Thoracic aorta (tissue), 2 donors: ENCODE data around the gene NELL1. TPM values are rescaled to one million over a fixed set of nuclear protein-coding genes. Genes with fewer than 3 reads are reported as not detected.

ENCODE experiments used
- ATAC-seq: fragments of 150-250 bp; one replicate; pipeline ENCODE4 v1.8.0; 2017; ENCODE audit warnings: low read depth; ENCODE audit not compliant: insufficient number of reproducible peaks, low FRiP score
- DNase-seq: peaks from one replicate; pipeline ENCODE4 v3.0.0-alpha.2; 2020; ENCODE audit warnings: low spot score
- H3K27ac ChIP-seq, 2 donors: fragments of 200-600 bp; sonication (generic); 1 replicate in 1 of 2; 2 replicates in 1 of 2; pipeline ENCODE4 v1.5.1; 2016; ENCODE audit warnings: mild to moderate bottlenecking in 2 of 2, moderate library complexity in 2 of 2
- H3K27me3 ChIP-seq: fragments of 200-600 bp; sonication (generic); replicated peaks from 2 replicates; pipeline ENCODE4 v1.6.0; 2016; ENCODE audit warnings: mild to moderate bottlenecking; ENCODE audit not compliant: insufficient read depth
- H3K36me3 ChIP-seq: fragments of 200-600 bp; sonication (generic); one replicate; pipeline ENCODE4 v1.5.1; 2016
- H3K4me1 ChIP-seq, 2 donors: fragments of 200-600 bp; sonication (generic); 1 replicate in 1 of 2; 2 replicates in 1 of 2; pipeline versions ENCODE4 v1.5.1 to v1.6.0; 2016; ENCODE audit warnings: low read depth in 2 of 2, mild to moderate bottlenecking in 1 of 2; ENCODE audit not compliant: control insufficient read depth in 1 of 2
- H3K4me3 ChIP-seq: fragments of 200-600 bp; sonication (generic); 2 replicates; pipeline ENCODE4 v1.5.1; 2016; ENCODE audit warnings: mild to moderate bottlenecking
- H3K9me3 ChIP-seq: fragments of 200-600 bp; sonication (generic); 2 replicates; pipeline ENCODE4 v1.5.1; 2016
- total RNA-seq, 2 donors: library from RNA; depleted of rRNA; stranded (reverse); fragments of >200 nt; gene quantifications; one replicate each; pipeline versions ENCODE4 v1.1.0 to v1.2.3, GENCODE V29; 2016
- TF ChIP-seq, protein P1 (sequence below): fragments of 200-600 bp; sonication (generic); IDR thresholded peaks from one replicate; pipeline ENCODE4 v1.5.1; 2019; ENCODE audit warnings: antibody characterized with exemption

Gene NELL1
- total RNA-seq, 2 donors from 2014 or later: 0.78 TPM; not detected in 1

DNA sequence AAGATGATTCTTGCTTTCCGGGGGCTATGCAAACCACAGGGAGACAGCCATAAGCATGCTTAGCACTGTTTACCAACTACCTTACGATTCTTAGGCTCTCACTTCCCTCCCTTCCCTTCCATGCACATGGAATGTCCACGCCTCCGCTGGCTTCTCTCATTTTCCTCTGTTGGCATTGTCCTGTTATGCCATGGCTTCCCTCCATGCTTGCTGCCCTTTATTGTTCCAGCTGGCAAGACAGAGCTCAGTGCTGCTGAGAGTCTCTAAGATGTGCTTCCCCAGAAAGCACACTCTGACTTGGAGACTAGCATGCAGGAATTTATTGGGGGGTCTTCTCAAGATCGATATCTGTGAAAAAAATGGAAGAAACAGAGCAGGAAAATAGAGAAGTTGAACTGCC lies 379.2 kb downstream of the NELL1 start:
- DNase-seq (no peak), ATAC-seq (no peak)
- Histone ChIP-seq H3K9me3 (no peaks in the 10 kb centered on the region), H3K4me1 (no peaks in the 10 kb centered on the region), H3K27ac (no peak overlapping the region), H3K27me3 (no peaks in the 10 kb centered on the region), H3K36me3 (no peaks in the 10 kb centered on the region), H3K4me3 (no peak overlapping the region)
- TF ChIP-seq, protein P1, sequence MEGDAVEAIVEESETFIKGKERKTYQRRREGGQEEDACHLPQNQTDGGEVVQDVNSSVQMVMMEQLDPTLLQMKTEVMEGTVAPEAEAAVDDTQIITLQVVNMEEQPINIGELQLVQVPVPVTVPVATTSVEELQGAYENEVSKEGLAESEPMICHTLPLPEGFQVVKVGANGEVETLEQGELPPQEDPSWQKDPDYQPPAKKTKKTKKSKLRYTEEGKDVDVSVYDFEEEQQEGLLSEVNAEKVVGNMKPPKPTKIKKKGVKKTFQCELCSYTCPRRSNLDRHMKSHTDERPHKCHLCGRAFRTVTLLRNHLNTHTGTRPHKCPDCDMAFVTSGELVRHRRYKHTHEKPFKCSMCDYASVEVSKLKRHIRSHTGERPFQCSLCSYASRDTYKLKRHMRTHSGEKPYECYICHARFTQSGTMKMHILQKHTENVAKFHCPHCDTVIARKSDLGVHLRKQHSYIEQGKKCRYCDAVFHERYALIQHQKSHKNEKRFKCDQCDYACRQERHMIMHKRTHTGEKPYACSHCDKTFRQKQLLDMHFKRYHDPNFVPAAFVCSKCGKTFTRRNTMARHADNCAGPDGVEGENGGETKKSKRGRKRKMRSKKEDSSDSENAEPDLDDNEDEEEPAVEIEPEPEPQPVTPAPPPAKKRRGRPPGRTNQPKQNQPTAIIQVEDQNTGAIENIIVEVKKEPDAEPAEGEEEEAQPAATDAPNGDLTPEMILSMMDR: no peak

DNA sequence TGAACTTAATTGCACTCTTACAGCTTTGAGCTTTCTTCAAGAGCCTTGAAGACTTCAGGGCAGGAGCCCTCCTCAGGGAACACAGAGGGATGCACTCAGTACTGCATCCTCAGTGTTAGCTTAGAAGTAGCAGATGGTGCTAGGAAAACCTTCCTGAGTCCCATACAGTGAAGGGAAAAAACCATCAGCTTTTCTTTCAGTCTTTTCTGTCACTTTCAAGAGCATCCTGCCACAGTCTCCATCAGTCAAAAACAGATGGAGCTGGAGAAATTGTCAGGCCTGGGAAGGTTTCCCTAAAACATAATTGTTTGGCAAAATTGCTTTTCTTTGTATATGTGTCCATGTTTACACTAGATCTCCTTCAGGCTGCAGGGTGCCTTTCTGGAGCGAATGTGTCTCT lies 384.1 kb downstream of the NELL1 start:
- H3K4me3 ChIP-seq: no peak overlapping the region
- no peak overlapping the region for H3K27ac ChIP-seq
- H3K9me3 ChIP-seq: no peaks in the 10 kb centered on the region
- no peak for ATAC-seq
- DNase-seq: no peak
- H3K4me1 ChIP-seq: no peaks in the 10 kb centered on the region
- TF ChIP-seq, protein P1: no peak
- no peaks in the 10 kb centered on the region for H3K27me3 ChIP-seq
- no peaks in the 10 kb centered on the region for H3K36me3 ChIP-seq

DNA sequence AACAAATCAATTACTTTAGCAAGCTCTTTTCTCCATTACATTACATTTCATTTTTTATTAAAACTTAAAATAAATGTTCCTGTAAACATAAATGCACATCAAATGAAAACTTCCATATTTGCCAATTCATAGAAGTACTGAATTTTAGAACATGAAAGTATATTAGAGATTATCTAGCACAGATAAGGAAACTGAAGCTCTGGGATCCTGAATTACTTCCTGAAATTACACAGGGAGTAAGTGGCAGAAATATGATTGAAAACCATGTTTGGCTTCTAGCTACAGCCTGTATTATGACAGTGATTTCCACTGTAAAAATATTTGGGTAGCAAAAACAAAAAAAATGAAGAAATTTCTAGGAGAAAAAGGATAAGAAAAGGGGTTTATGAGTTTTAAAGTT lies 387.3 kb downstream of the NELL1 start:
- H3K9me3 ChIP-seq: no peaks in the 10 kb centered on the region
- no peak for DNase-seq
- H3K27ac ChIP-seq: no peak overlapping the region
- H3K4me1 ChIP-seq: no peaks in the 10 kb centered on the region
- no peak overlapping the region for H3K4me3 ChIP-seq
- H3K27me3 ChIP-seq: no peaks in the 10 kb centered on the region
- H3K36me3 ChIP-seq: no peaks in the 10 kb centered on the region
- ATAC-seq: no peak
- TF ChIP-seq, protein P1: no peak

DNA sequence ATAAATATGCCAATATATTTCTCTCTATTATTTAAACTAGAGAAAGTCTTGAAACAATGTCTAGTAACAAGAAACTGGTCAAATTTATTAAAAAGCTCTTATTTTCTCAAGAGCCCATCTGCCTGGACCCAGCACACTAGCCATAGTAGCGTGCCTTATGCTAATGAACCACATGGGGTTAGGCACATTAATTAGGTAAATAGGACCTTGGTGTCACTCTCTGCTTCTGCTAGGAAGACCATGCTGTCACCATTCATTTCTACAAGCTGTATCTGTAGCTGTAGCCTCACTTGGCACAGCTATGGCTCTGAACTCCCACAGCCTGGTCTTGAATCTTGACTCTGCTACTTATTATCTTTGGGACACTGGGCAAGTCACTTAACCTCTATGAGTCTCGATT lies 390.5 kb downstream of the NELL1 start:
- ATAC-seq: no peak
- Histone ChIP-seq H3K9me3 (no peaks in the 10 kb centered on the region), H3K4me3 (no peak overlapping the region), H3K27ac (no peak overlapping the region), H3K36me3 (no peaks in the 10 kb centered on the region), H3K4me1 (no peaks in the 10 kb centered on the region), H3K27me3 (no peaks in the 10 kb centered on the region)
- no peak for DNase-seq
- TF ChIP-seq, protein P1: no peak

DNA sequence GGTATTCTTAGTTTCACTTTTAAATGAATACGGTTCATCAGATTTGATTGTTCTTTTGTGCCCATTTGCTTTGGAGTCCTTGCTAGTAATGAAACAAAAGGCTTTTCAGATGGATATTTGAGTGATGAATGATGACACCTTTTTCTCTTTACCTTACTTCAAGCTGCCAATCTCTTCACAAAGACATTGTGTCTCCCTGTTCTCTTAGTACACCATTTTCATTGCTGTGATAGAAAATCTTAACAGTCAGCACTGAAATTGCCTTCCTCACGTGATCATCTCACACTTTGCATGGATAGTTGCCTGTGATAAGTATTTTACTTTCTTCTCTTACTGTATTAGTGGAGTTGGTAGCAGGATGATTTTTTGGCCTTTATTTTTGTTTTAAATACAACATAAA lies 396.6 kb downstream of the NELL1 start:
- H3K4me3 ChIP-seq: no peak overlapping the region
- H3K27me3 ChIP-seq: no peaks in the 10 kb centered on the region
- ATAC-seq (no peak), DNase-seq (no peak)
- no peaks in the 10 kb centered on the region for H3K9me3 ChIP-seq
- H3K4me1 ChIP-seq: no peaks in the 10 kb centered on the region
- TF ChIP-seq, protein P1: no peak
- H3K27ac ChIP-seq: no peak overlapping the region
- H3K36me3 ChIP-seq: no peaks in the 10 kb centered on the region
